T follicular helper cell (primary cell): ENCODE measurements around the gene NDRG4.

Source experiments
- DNase-seq: peaks from one replicate; pipeline ENCODE4 v3.0.0-alpha.2; 2020; ENCODE audit warnings: low read depth
- total RNA-seq, 2 experiments: gene quantifications; one replicate each; lab custom pipeline; 2026; lab: John Stamatoyannopoulos, UW

Gene NDRG4, protein sequence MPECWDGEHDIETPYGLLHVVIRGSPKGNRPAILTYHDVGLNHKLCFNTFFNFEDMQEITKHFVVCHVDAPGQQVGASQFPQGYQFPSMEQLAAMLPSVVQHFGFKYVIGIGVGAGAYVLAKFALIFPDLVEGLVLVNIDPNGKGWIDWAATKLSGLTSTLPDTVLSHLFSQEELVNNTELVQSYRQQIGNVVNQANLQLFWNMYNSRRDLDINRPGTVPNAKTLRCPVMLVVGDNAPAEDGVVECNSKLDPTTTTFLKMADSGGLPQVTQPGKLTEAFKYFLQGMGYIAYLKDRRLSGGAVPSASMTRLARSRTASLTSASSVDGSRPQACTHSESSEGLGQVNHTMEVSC
- total RNA-seq: 0.52 to 0.60 reads per million in 2 experiments

- DNase-seq: peak; percentile 38
Measured at GRCh38 chr16:58499615-58500351, at the start of gene NDRG4. NDRG4 (plus strand) TSS chr16:58500143; CDS start chr16:58500249, 106 bp downstream.

DNA sequence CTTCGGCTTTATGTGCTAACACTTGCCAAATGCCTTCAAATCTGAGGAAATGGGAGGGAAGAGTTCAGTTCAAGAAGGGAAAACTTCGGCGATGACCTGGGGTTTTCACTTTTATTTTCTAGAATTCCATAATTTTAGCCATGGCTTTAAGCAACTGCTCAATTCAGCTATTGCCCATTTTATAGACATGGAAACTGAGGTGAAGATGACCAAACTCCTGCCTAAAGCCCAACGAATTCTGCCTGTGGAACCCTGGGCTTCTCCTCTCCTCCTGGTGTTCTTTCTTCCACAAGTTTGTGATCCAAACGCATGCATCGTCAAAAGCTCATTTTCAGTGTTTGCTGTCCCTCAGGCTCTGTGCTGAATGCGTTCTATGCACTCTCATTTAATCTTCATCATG lies 49.4 kb upstream of the NDRG4 start:
- no peak for DNase-seq

DNA sequence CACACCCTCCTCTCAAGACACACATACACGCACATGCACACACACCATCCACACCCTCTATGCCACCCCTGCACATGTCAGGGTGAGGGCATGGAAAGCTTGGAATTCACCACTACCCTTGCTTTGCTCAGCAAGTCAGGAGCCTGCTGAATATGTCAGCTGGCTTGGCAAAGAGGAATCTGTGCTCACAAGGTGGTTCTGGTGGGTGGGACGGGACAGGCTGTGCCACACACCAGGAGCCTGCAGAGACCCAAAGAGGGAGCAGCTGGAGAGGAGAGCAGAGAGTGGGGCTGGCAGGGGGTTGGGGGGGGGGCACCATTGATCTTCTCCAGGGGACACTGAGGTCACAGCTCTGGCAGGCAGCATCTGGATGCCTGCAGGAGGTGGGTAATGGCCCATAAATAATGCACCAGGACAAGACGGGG lies 48.7 kb upstream of the NDRG4 start:
- DNase-seq: no peak

GRCh38 chr16:58451945-58452401 lies 48.0 kb upstream of the NDRG4 start:
- DNase-seq: no peak

DNA sequence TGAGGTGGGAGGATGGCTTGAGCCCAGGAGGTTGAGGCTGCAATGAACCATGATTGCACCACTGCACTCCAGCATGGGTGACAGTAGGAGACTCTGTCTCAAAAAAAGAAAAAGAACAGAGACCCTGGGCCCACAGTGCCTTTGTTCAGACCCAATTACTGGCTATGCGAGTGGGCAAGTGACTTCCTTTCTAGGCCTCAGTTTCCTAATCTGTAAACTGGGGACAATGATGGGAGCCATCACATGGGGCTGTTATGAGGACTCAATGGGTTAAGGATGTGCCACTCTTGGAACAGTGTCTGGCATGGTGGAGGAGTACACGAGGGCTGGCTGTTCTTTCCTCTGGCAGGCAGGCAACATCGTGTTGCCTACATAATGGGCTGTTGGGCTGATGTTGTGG lies 47.3 kb upstream of the NDRG4 start:
- DNase-seq: no peak

GRCh38 chr16:58454178-58454577 lies 45.8 kb upstream of the NDRG4 start:
- DNase-seq: no peak

GRCh38 chr16:58454856-58455255 lies 45.1 kb upstream of the NDRG4 start:
- DNase-seq: no peak

DNA sequence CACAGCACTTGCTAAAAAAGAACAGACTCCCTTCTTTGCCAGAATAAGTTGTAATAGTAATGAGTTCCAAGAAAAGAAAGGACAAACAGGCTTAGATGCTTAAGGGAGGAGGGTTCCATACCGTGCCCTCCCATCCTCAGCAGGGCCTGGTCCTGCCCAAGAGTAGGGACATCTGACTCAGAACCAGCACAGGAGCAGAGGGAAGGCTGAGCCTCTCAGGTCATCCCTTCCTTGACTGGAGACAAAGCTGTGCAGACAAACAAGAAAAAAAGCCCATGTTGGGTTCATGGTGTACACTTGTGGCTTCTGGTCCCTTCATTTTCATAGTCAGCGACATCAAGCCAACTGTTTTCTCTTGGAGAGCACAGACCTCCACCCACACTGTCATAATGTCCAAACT lies 44.2 kb upstream of the NDRG4 start:
- no peak for DNase-seq

GRCh38 chr16:58456193-58456592 lies 43.8 kb upstream of the NDRG4 start:
- no peak for DNase-seq

GRCh38 chr16:58458606-58459343 lies 41.2 kb upstream of the NDRG4 start:
- no peak for DNase-seq

DNA sequence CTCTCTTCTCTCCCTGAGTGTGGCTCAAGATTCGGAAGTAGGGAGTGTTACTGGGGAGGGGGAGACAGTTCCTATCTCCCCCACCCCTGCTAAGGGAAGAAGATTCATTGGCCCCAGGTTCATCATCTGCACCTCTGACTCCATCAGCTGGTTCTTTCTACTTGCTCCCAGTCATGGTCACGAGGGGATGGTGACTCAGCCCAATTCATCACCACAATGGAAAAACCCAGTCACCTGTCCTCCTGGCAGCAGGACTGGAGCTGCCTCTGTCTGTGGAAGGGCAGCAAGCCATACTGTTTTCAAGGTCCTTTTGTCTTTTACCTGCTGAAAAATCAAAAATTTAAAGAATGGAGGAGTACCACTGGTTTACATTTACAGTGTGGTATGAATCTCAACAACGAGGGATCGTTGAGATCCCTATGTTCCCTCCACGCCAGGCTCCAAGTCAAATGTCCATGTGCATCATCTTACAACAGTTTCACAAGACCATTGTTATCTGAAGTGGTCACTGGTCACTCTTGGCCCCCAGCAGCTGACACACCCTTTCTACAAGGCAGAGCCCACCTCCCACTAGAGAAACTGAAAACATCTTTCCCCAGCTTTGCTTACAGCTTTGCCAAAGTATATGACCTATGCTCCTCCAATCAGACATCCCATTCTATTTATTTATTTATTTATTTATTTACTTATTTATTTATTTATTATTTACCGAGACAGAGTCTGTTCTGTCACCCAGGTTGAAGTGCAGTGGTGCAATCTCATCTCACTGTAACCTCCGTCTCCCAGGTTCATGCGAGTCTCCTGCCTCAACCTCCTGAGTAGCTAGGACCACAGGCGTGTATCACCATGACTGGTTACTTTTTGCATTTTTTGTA lies 40.4 kb upstream of the NDRG4 start:
- DNase-seq: no peak

DNA sequence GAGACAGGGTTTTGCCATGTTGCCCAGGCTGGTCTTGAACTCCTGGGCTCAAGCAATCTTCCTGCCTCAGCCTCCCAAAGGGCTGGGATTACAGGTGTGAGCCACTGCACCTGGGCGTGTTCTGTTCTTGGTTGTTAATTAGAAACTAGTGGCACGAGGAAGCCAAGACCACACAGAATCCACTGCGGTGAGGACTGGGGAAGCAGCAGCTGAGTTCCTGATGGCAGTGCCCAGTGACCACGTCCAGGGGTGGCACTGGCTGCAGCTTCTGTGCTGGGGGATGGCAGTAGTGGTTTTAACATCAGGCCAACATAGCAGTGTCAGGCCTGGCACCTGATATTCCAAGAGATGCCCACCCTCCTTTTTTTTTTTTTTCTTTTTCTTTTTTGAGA lies 39.7 kb upstream of the NDRG4 start:
- DNase-seq: no peak

DNA sequence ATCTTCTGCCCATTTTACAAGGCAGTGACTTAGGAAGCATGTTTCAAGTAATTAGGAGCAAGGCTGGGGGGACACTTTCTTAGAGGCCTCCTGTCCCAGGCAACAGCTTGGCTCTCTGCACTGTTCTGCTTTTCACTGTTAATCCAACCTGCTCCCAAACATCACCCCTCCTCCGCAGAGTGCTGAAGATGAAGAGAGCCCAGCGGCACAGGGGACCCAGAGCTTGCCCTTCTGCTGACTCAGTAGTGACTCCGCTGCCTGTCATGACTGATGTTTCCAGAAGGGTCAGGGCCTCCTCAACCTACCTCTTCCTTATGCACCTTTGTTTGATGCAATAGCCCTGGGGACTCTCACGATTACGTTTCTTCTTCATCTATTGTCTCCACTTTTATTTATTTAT lies 38.9 kb upstream of the NDRG4 start:
- no peak for DNase-seq

DNA sequence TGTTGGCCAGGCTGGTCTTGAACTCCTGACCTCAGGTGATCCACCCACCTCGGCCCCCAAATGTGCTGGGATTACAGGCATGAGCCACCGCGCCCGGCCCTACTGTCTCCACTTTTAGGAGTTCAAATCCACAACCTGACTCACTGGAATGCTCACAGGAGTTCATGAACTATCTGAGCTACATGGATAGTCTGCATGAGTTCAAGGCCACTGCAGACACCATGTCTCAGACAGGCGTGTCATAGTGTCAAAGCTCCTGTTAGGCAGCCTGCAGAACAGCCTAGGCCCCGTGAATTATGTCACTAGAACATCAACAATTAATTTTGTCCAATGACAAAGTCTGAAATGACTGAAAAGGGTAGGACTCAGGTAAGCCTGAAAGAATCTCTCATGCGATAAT lies 38.3 kb upstream of the NDRG4 start:
- DNase-seq: no peak

DNA sequence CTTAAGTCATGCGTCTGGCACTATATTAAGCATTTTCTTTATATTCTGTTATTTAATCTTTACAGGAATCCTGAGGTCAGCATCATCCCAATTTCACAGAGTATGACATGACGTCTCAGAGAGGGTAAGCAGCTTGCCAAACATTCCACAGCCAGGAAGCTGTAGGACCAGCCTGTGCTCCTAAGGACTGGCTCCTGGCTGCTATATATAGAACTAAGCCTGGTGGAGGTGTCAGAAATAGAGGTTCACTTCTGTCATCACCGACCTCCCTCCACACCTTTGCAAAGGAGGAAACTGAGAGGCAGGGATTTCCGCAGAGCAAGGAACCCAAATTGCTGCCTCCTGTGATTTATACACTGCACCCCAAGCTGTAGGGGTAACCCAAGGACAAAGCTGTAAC lies 37.9 kb upstream of the NDRG4 start:
- DNase-seq: no peak

DNA sequence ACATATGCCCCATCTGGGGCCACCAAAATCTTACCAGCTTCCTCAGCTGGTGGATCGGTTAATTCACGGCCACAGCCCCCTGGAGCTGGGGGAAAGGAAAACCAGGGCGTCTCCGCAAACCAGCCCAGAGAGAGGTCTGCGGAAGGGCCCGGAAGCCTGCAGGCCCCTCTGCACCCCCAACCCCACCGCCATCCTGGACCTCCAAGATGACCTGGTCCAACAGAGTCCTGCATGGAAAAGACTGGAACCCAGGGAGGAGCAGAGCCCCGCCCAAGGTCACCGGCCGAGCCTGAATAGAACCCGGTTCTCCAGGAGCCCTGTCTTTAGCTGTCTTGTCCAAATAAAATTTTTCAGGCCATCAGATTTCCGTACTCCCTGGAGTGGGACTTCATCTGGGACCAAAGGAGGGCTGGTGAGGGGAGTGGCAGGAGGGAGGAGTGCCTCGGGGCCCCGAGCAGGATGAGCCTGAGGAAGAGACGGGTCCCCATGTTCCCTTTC lies 37.4 kb upstream of the NDRG4 start:
- DNase-seq: no peak

GRCh38 chr16:58462997-58463941 lies 36.7 kb upstream of the NDRG4 start:
- no peak for DNase-seq

DNA sequence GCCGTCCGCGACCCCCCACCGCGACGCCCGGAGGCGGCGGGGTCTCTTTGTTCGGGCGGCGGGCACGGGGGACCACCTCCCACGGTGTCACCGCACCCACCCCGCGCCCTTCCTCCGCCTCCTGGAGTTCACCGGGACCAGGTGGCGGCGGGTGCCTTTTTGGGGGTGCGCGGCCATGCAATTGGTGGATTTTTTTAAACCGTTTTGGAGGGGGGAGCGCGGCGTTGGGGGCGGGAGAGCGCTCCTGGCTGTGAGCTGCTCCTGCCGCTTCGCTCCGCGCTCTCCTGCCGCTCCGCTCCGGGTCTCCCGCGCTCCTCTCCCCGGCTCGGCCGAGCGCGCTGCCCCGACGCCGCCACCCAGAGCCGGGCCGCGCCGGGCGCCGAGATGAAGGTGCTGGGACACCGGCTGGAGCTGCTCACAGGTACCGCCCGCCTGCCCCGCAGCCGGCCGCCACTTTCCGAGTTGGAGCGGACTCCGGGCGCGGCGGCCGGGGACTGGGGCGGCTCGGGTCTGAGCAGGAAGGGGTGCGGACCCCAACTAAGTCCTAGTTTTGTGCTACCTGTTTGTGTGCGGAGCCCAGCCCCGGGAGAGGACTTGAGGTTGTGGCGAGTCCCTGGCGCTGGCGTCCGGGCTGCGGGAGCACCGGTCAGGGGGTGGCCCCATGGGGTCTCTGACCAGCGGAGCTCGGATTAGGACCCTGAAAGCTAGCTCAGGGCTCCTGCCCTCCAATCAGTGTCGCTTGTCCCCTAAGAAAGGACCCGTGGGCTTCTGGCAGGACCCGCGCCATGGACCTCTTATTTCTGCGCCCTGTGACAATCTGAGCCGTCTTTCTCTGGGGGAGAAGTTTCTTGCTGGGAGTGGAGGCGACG lies 35.7 kb upstream of the NDRG4 start:
- DNase-seq: no peak
